GM10266 (cell line): Measurements from ENCODE around the gene DMBT1.

Experiments used
- DNase-seq: peaks from one replicate; pipeline ENCODE4 v3.0.0; 2012; ENCODE audit errors: extremely low spot score
- CTCF ChIP-seq: IDR thresholded peaks from 2 replicates; pipeline ENCODE4 v1.5.1; 2012; ENCODE audit warnings: mild to moderate bottlenecking, low read depth; ENCODE audit not compliant: control insufficient read depth, insufficient read depth; ENCODE audit errors: missing control alignments

The DMBT1 gene

GRCh38 chr10:122660696-122661095, 100.1 kb downstream of the DMBT1 start:
- DNase-seq: no peak
- TF ChIP-seq CTCF: no peak

GRCh38 chr10:122662231-122662630, 101.7 kb downstream of the DMBT1 start:
- DNase-seq: no peak
- no peak for TF ChIP-seq CTCF

- no peak for DNase-seq
- TF ChIP-seq CTCF: no peak
Observed at GRCh38 chr10:122663516-122664130, 103.1 kb downstream of the DMBT1 start.

GRCh38 chr10:122664501-122664900, 103.9 kb downstream of the DMBT1 start:
- no peak for DNase-seq
- TF ChIP-seq CTCF: no peak

- TF ChIP-seq CTCF: no peak
- no peak for DNase-seq
Observed at GRCh38 chr10:122665329-122665860, 104.8 kb downstream of the DMBT1 start.

- TF ChIP-seq CTCF: no peak
- no peak for DNase-seq
Observed at GRCh38 chr10:122665946-122666345, 105.4 kb downstream of the DMBT1 start.

- no peak for TF ChIP-seq CTCF
- DNase-seq: no peak
Observed at GRCh38 chr10:122669045-122669444, 108.5 kb downstream of the DMBT1 start.
